GM12875 (cell line): ENCODE results near the gene TEX29.

Experiments
- H3K4me3 ChIP-seq: one replicate; pipeline ENCODE4 v1.5.1; 2011; ENCODE audit warnings: low read depth, low read length, control low read depth
- CTCF ChIP-seq: IDR thresholded peaks from 2 replicates; pipeline ENCODE4 v1.5.1; 2011; ENCODE audit warnings: low read depth, mild to moderate bottlenecking, control low read depth, inconsistent platforms, low read length, moderate library complexity, borderline replicate concordance; ENCODE audit not compliant: insufficient read depth

TEX29 gene

GRCh38 chr13:111283991-111284390 lies 36.5 kb upstream of the TEX29 start:
- TF ChIP-seq CTCF, result no peak
- H3K4me3 ChIP-seq, result no peak overlapping the region

GRCh38 chr13:111284565-111284964 lies 35.9 kb upstream of the TEX29 start:
- no peak for TF ChIP-seq CTCF
- no peak overlapping the region for H3K4me3 ChIP-seq

- H3K4me3 ChIP-seq, result no peak overlapping the region
- TF ChIP-seq CTCF, result no peak
Measured at GRCh38 chr13:111286162-111286561, 34.3 kb upstream of the TEX29 start.

GRCh38 chr13:111286749-111287148 lies 33.7 kb upstream of the TEX29 start:
- TF ChIP-seq CTCF, result no peak
- no peak overlapping the region for H3K4me3 ChIP-seq

GRCh38 chr13:111287201-111287600 lies 33.2 kb upstream of the TEX29 start:
- no peak for TF ChIP-seq CTCF

GRCh38 chr13:111288276-111288675 lies 32.2 kb upstream of the TEX29 start:
- H3K4me3 ChIP-seq, result no peak overlapping the region
- TF ChIP-seq CTCF, result no peak

More at GRCh38 chr13:111287201-111287600, 33.2 kb upstream of the TEX29 start:
- no peak overlapping the region for H3K4me3 ChIP-seq

GRCh38 chr13:111289251-111289650 lies 31.2 kb upstream of the TEX29 start:
- no peak for TF ChIP-seq CTCF
- H3K4me3 ChIP-seq, result no peak overlapping the region
